Thoracic aorta (tissue), 2 donors: ENCODE results near the gene TOR2A. TPM values are rescaled to one million over a fixed set of nuclear protein-coding genes. Genes with fewer than 3 reads are reported as not detected.
"Not testable (repeated sequence)": the region's sequence is repeated elsewhere in the genome, so short reads cannot be mapped to it uniquely, and the experiment has no call there.

ENCODE experiments used
- ATAC-seq: fragments of 150-250 bp; one replicate; pipeline ENCODE4 v1.8.0; 2017; ENCODE audit warnings: low read depth; ENCODE audit not compliant: insufficient number of reproducible peaks, low FRiP score
- DNase-seq: peaks from one replicate; pipeline ENCODE4 v3.0.0-alpha.2; 2020; ENCODE audit warnings: low spot score
- H3K27ac ChIP-seq, 2 donors: fragments of 200-600 bp; sonication (generic); 1 replicate in 1 of 2; 2 replicates in 1 of 2; pipeline ENCODE4 v1.5.1; 2016; ENCODE audit warnings: mild to moderate bottlenecking in 2 of 2, moderate library complexity in 2 of 2
- H3K27me3 ChIP-seq: fragments of 200-600 bp; sonication (generic); replicated peaks from 2 replicates; pipeline ENCODE4 v1.6.0; 2016; ENCODE audit warnings: mild to moderate bottlenecking; ENCODE audit not compliant: insufficient read depth
- H3K36me3 ChIP-seq: fragments of 200-600 bp; sonication (generic); one replicate; pipeline ENCODE4 v1.5.1; 2016
- H3K4me1 ChIP-seq, 2 donors: fragments of 200-600 bp; sonication (generic); 1 replicate in 1 of 2; 2 replicates in 1 of 2; pipeline versions ENCODE4 v1.5.1 to v1.6.0; 2016; ENCODE audit warnings: low read depth in 2 of 2, mild to moderate bottlenecking in 1 of 2; ENCODE audit not compliant: control insufficient read depth in 1 of 2
- H3K4me3 ChIP-seq: fragments of 200-600 bp; sonication (generic); 2 replicates; pipeline ENCODE4 v1.5.1; 2016; ENCODE audit warnings: mild to moderate bottlenecking
- H3K9me3 ChIP-seq: fragments of 200-600 bp; sonication (generic); 2 replicates; pipeline ENCODE4 v1.5.1; 2016
- CTCF ChIP-seq: fragments of 200-600 bp; sonication (generic); IDR thresholded peaks from one replicate; pipeline ENCODE4 v1.5.1; 2019; ENCODE audit warnings: antibody characterized with exemption
- total RNA-seq, 2 donors: library from RNA; depleted of rRNA; stranded (reverse); fragments of >200 nt; gene quantifications; one replicate each; pipeline versions ENCODE4 v1.1.0 to v1.2.3, GENCODE V29; 2016

Gene TOR2A
- 10 to 100 TPM; 14.5 to 16.9 TPM for total RNA-seq

- DNase-seq (peak; percentile 88), ATAC-seq (peak; percentile 90)
- no peaks in the 10 kb centered on the region for H3K27me3 ChIP-seq
- TF ChIP-seq CTCF = peak; percentile 95
- H3K4me3 ChIP-seq = peak within 1 kb of the TSS; percentile 85
- no peaks in the 10 kb centered on the region for H3K36me3 ChIP-seq
- peak within 1 kb of the TSS; percentile 94 for H3K27ac ChIP-seq
- peaks cover 4 to 11% of the 10 kb centered on the region in 2 donors for H3K4me1 ChIP-seq
- no peaks in the 10 kb centered on the region for H3K9me3 ChIP-seq
Observed at GRCh38 chr9:127734747-127735529, at the start of gene TOR2A. Gene TOR2A (minus strand): TSS chr9:127735294. CDS start chr9:127735270, 24 bp downstream.

- Histone ChIP-seq H3K4me3 (no peak overlapping the region), H3K4me1 (peaks cover 9 to 24% of the 10 kb centered on the region in 2 donors), H3K9me3 (no peaks in the 10 kb centered on the region), H3K27ac (peak overlapping the region in 1 of 2 donors; percentile 46), H3K36me3 (peaks cover 12% of the 10 kb centered on the region), H3K27me3 (no peaks in the 10 kb centered on the region)
- ATAC-seq (no peak), DNase-seq (no peak)
- TF ChIP-seq CTCF = no peak
Observed at GRCh38 chr9:127783111-127784008, 48.3 kb upstream of the TOR2A start.

GRCh38 chr9:127781806-127782205 lies 46.7 kb upstream of the TOR2A start:
- no peak overlapping the region for H3K4me3 ChIP-seq
- TF ChIP-seq CTCF = no peak
- peaks cover 0 to 9% of the 10 kb centered on the region in 2 donors for H3K4me1 ChIP-seq
- no peaks in the 10 kb centered on the region for H3K27me3 ChIP-seq
- H3K27ac ChIP-seq = no peak overlapping the region
- no peaks in the 10 kb centered on the region for H3K36me3 ChIP-seq
- no peaks in the 10 kb centered on the region for H3K9me3 ChIP-seq
- DNase-seq = no peak
- ATAC-seq = no peak

GRCh38 chr9:127780909-127781308 lies 45.8 kb upstream of the TOR2A start:
- not testable (repeated sequence) for H3K27ac ChIP-seq

GRCh38 chr9:127780126-127780885 lies 45.2 kb upstream of the TOR2A start:
- TF ChIP-seq CTCF = no peak
- H3K4me3 ChIP-seq = no peak overlapping the region
- no peak overlapping the region for H3K27ac ChIP-seq
- H3K36me3 ChIP-seq = no peaks in the 10 kb centered on the region
- H3K4me1 ChIP-seq = peaks cover 0 to 4% of the 10 kb centered on the region in 2 donors
- H3K27me3 ChIP-seq = no peaks in the 10 kb centered on the region
- no peaks in the 10 kb centered on the region for H3K9me3 ChIP-seq
- DNase-seq = no peak
- no peak for ATAC-seq

More at GRCh38 chr9:127780909-127781308, 45.8 kb upstream of the TOR2A start:
- not testable (repeated sequence) for H3K4me1 ChIP-seq, H3K27me3 ChIP-seq, H3K4me3 ChIP-seq, H3K9me3 ChIP-seq, ATAC-seq, DNase-seq, H3K36me3 ChIP-seq
